ENCODE measurements around the gene MSI2. TPM values are rescaled to one million over a fixed set of nuclear protein-coding genes. Genes with fewer than 3 reads are reported as not detected.

The MSI2 gene
- total RNA-seq, 2 experiments from 2014 or later = 113 to 114 TPM

DNA sequence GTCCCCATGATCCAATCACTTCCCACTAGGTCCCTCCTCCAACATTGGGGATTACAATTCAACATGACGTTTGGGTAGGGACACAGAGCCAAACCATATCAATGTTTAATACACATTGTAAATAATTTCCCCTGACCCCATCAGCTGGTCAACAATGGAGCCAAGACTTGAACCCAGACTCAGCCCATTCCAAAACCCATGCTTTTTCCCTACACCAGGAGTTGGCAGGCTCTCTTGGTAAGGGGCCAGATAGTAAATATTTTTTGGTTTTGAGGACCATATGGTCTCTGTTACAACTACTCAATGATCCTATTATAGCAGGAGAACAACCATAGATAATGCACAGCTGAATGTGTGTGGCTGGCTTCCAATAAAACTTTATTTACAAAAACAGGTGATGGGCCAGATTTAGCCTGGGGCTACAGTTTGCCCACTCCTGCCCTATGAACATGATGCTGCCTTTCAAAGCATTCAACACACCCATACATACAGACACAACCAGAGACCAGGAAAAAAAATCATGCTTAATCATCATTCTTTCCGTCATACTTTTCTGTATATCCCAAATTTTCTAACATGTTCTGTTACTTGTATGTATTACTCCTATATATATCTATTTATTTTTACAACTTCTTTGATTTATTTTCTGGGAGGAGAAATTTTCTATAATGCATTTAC lies 22.1 kb upstream of the MSI2 start:
- no peaks in the 10 kb centered on the region for H3K4me1 Mint-ChIP-seq
- DNase-seq (no peak), ATAC-seq (ENCODE audit: low read depth) (no peak)
- no peaks in the 10 kb centered on the region for H3K36me3 Mint-ChIP-seq
- H3K9me3 Mint-ChIP-seq = no peaks in the 10 kb centered on the region
- no peak overlapping the region for H3K4me3 Mint-ChIP-seq
- peaks cover 15% of the 10 kb centered on the region for H3K27me3 Mint-ChIP-seq
- POLR2A ChIA-PET = no interaction called here
- H3K27ac Mint-ChIP-seq = no peak overlapping the region

DNA sequence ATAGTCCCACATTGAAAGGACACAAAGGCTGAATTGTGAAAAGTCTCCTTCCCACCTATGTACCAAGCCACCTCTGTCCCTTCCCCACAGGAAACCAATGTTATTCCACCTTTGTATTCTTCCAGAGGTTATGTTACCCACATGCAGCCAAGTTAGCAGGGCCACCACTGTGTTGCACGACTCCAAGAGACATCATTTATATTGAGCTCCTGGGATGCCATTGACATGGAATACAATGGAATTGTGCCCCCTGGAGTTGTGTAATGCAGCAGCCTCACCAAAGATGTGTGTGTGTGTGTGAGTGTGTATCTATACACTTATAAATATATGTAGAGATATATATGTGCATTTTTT lies 21.6 kb upstream of the MSI2 start:
- ATAC-seq (ENCODE audit: low read depth) = no peak
- Mint-ChIP-seq H3K9me3 (no peaks in the 10 kb centered on the region), H3K4me3 (no peak overlapping the region), H3K4me1 (no peaks in the 10 kb centered on the region), H3K36me3 (no peaks in the 10 kb centered on the region), H3K27me3 (peaks cover 15% of the 10 kb centered on the region), H3K27ac (no peak overlapping the region)
- no peak for DNase-seq
- POLR2A ChIA-PET = no interaction called here

GRCh38 chr17:57235124-57235523 lies 21.2 kb upstream of the MSI2 start:
- Mint-ChIP-seq H3K36me3 (no peaks in the 10 kb centered on the region), H3K27me3 (peaks cover 15% of the 10 kb centered on the region), H3K27ac (no peak overlapping the region), H3K9me3 (no peaks in the 10 kb centered on the region), H3K4me3 (no peak overlapping the region), H3K4me1 (no peaks in the 10 kb centered on the region)
- DNase-seq (no peak), ATAC-seq (ENCODE audit: low read depth) (no peak)
- POLR2A ChIA-PET = no interaction called here

GRCh38 chr17:57236686-57237299 lies 19.5 kb upstream of the MSI2 start:
- Mint-ChIP-seq H3K27me3 (peaks cover 16% of the 10 kb centered on the region), H3K27ac (no peak overlapping the region), H3K4me1 (no peaks in the 10 kb centered on the region), H3K9me3 (no peaks in the 10 kb centered on the region), H3K4me3 (no peak overlapping the region), H3K36me3 (no peaks in the 10 kb centered on the region)
- DNase-seq (no peak), ATAC-seq (ENCODE audit: low read depth) (no peak)
- POLR2A ChIA-PET = no interaction called here

- H3K27ac Mint-ChIP-seq = no peak overlapping the region
- peaks cover 13% of the 10 kb centered on the region for H3K27me3 Mint-ChIP-seq
- ATAC-seq (ENCODE audit: low read depth) (no peak), DNase-seq (no peak)
- POLR2A ChIA-PET = no interaction called here
- H3K4me1 Mint-ChIP-seq = peaks cover 8% of the 10 kb centered on the region
- H3K36me3 Mint-ChIP-seq = no peaks in the 10 kb centered on the region
- no peak overlapping the region for H3K4me3 Mint-ChIP-seq
- H3K9me3 Mint-ChIP-seq = no peaks in the 10 kb centered on the region
Measured at GRCh38 chr17:57240648-57241047, 15.7 kb upstream of the MSI2 start.

GRCh38 chr17:57242148-57242547 lies 14.2 kb upstream of the MSI2 start:
- POLR2A ChIA-PET = no interaction called here

DNA sequence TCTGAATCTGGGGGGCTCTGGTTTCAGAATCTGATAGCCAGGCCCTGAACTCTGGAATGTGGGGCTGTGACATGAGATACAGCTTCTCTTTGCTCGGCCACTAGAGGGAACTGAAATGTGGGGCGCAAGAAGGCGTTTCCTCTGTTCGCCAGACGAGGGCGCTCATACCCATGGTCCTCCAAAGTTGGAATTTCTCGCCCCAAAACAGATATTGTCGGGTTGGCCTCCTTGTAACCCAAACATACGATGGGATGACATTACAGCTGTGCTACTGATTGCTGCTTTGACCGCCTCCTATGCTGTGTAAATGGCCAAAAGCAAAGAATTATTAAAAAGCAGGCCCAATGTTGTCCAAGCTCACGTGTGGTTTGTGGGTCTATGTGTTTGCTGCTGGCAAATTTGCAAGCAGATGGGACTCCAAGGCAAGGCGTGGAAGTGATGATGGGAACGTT lies 13.1 kb upstream of the MSI2 start:
- H3K27me3 Mint-ChIP-seq = peaks cover 14% of the 10 kb centered on the region
- H3K4me3 Mint-ChIP-seq = no peak overlapping the region
- no peaks in the 10 kb centered on the region for H3K36me3 Mint-ChIP-seq
- DNase-seq (peak; percentile 81), ATAC-seq (ENCODE audit: low read depth) (peak; percentile 61)
- POLR2A ChIA-PET = interaction anchor here (0.9 to 2.1 kb wide), 4 partner anchors 13 to 197 kb away, joined by 3 to 7 read pairs (median 4); partner anchors contain the start of gene MSI2
- no peaks in the 10 kb centered on the region for H3K9me3 Mint-ChIP-seq
- peak overlapping the region; percentile 37 for H3K27ac Mint-ChIP-seq
- peaks cover 8% of the 10 kb centered on the region for H3K4me1 Mint-ChIP-seq

More at GRCh38 chr17:57242148-57242547, 14.2 kb upstream of the MSI2 start:
- H3K4me1 Mint-ChIP-seq = peaks cover 8% of the 10 kb centered on the region
- no peaks in the 10 kb centered on the region for H3K9me3 Mint-ChIP-seq
- peaks cover 14% of the 10 kb centered on the region for H3K27me3 Mint-ChIP-seq
- DNase-seq (no peak), ATAC-seq (ENCODE audit: low read depth) (no peak)
- no peak overlapping the region for H3K27ac Mint-ChIP-seq
- H3K4me3 Mint-ChIP-seq = no peak overlapping the region
- H3K36me3 Mint-ChIP-seq = no peaks in the 10 kb centered on the region

DNA sequence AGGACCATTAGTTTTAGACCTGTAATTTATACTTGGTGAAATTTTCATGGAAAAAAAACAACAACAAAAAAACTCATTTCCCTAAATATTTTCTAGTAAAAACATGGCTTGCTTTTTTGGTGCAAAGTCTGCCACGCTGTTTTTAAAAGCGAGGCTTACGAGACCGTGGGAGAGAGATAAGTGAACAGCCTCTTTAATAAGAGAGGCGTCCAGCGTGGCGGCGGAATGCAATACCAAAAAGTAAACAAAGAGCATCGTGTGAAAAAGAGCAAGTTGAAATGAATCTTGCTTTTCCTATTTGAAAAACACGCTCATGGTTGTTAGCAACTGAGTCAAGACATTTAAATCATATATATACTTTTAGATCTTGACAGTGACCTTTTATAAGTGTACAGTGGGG lies 10.5 kb upstream of the MSI2 start:
- Mint-ChIP-seq H3K27me3 (peaks cover 11% of the 10 kb centered on the region), H3K4me3 (no peak overlapping the region), H3K9me3 (peaks cover 9% of the 10 kb centered on the region), H3K27ac (no peak overlapping the region), H3K36me3 (peaks cover 2% of the 10 kb centered on the region), H3K4me1 (peaks cover 8% of the 10 kb centered on the region)
- ATAC-seq (ENCODE audit: low read depth) (no peak), DNase-seq (no peak)
- POLR2A ChIA-PET = no interaction called here

DNA sequence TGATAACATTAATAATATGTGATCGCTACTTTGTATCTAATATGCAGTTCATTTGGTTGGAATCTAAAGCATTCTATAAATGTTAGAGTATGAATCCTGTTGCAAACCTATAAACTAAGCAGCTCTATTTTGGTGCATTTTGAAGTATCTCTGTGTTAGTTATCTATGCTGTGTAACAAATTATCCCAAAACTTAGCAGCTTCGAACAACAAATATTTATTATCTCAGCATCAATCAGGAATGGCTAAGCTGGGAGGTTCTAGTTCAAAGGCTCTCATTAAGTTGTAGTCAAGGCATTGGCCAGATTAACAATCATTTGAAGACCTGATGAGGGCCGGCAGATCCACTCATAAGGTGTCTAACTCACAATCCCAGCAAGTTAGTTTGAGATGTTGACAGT lies 10.1 kb upstream of the MSI2 start:
- Mint-ChIP-seq H3K27me3 (peaks cover 11% of the 10 kb centered on the region), H3K27ac (no peak overlapping the region), H3K36me3 (peaks cover 2% of the 10 kb centered on the region), H3K4me3 (no peak overlapping the region), H3K9me3 (peaks cover 9% of the 10 kb centered on the region), H3K4me1 (peaks cover 8% of the 10 kb centered on the region)
- no peak for DNase-seq
- POLR2A ChIA-PET = no interaction called here
- no peak for ATAC-seq (ENCODE audit: low read depth)

DNA sequence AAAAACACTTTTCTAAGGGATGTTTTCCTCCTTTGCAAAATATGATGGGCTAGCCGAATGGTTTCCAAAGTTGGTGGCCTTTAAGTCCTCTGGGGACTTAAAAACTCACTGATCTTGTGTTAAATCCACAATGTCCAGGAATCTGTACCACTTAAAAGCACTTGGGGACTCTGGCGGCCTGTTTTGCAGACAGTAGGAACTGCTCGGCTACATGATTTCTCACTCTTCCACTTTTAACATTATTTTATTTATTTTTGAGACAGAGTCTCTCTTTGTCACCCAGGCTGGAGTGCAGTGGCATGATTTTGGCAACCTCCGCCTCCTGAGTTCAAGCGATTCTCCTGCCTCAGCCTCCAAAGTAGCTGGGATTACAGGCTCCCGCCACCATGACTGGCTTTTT lies 9.1 kb upstream of the MSI2 start:
- Mint-ChIP-seq H3K36me3 (peaks cover 2% of the 10 kb centered on the region), H3K27ac (no peak overlapping the region), H3K4me3 (no peak overlapping the region), H3K27me3 (peaks cover 11% of the 10 kb centered on the region), H3K4me1 (peaks cover 8% of the 10 kb centered on the region), H3K9me3 (peaks cover 9% of the 10 kb centered on the region)
- POLR2A ChIA-PET = no interaction called here
- ATAC-seq (ENCODE audit: low read depth) (no peak), DNase-seq (no peak)

DNA sequence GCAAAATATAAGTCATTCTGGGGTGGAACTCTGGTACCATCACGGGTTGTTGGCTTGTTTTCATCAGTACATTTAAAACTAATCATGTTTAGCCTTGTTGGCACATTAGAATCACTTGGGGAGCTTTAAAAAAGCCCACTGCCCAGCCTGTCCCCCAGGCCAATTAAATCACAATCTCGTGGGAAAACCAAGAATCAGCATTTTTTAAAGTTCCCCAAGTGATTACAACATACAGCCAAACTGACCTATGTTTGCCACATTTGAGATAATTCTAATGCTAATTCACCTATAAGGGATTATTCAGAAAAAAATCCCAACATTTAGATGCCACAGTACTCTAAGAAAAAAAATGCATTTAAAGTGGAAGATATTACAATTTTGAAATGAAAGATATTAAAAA lies 8.4 kb upstream of the MSI2 start:
- POLR2A ChIA-PET = no interaction called here

DNA sequence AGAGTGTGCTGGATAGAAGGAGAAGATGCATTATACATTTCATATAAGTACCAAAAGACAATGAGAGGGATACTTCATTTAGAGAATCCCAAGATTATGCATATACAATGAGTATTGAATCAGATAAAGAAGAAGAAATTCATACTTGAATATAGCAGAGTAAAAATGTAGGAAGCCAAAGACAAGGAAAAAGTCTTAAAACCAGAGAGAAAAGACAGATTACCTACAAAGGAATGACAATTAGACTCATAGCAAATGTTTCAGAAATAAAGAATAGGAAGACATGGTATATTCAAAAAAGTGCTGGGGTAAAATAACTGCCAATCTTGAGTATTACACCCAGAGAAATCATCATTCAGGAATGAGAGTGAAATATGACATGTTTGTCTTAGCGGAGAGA lies 6.8 kb upstream of the MSI2 start:
- Mint-ChIP-seq H3K27ac (no peak overlapping the region), H3K4me1 (peaks cover 5% of the 10 kb centered on the region), H3K27me3 (peaks cover 9% of the 10 kb centered on the region), H3K36me3 (peaks cover 2% of the 10 kb centered on the region), H3K9me3 (peaks cover 9% of the 10 kb centered on the region), H3K4me3 (no peak overlapping the region)
- DNase-seq (no peak), ATAC-seq (ENCODE audit: low read depth) (no peak)
- POLR2A ChIA-PET = no interaction called here

More for the DNA sequence above, 8.4 kb upstream of the MSI2 start:
- Mint-ChIP-seq H3K9me3 (peaks cover 9% of the 10 kb centered on the region), H3K27ac (no peak overlapping the region), H3K4me3 (no peak overlapping the region), H3K36me3 (peaks cover 2% of the 10 kb centered on the region), H3K4me1 (peaks cover 6% of the 10 kb centered on the region), H3K27me3 (peaks cover 10% of the 10 kb centered on the region)
- no peak for ATAC-seq (ENCODE audit: low read depth)
- no peak for DNase-seq

DNA sequence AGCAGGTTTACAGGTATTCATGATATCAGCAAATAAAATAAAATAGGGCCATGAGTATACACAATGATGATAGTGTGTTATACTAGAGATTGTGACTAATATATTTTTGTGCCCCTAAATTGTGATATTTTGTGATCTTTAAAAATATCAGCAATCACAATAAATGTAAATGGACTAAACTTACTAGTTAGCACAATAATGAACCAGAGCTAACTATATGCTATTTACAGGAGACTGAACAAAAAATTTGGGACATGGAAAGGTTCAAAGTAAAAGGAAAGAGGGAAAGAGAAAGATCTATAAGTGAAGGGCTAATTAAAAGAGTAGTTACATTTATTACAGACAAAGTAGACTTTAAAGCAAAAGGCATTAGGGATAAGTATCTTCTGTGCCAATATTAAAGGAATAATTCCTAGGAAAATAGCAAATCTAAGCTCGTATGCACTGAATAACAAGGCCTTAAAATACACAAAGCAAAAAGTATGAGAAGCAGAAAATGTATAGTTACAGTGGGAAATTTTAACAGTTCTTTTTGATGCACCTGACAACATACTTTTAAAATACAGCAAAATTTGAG lies 5.0 kb upstream of the MSI2 start:
- Mint-ChIP-seq H3K27ac (no peak overlapping the region), H3K36me3 (peaks cover 2% of the 10 kb centered on the region), H3K4me1 (peaks cover 16% of the 10 kb centered on the region), H3K4me3 (no peak overlapping the region), H3K27me3 (peaks cover 8% of the 10 kb centered on the region), H3K9me3 (peaks cover 9% of the 10 kb centered on the region)
- DNase-seq = no peak
- POLR2A ChIA-PET = no interaction called here
- no peak for ATAC-seq (ENCODE audit: low read depth)
